Mucosa of stomach (tissue), 1 donor: ENCODE measurements around the gene GGTA1.
"Not testable (repeated sequence)": the region's sequence is repeated elsewhere in the genome, so short reads cannot be mapped to it uniquely, and the experiment has no call there.

Source experiments
- H3K27me3 ChIP-seq: one replicate; pipeline ENCODE4 v1.7.0; 2013; ENCODE audit warnings: mild to moderate bottlenecking, low read length; ENCODE audit not compliant: control insufficient read depth, insufficient read depth
- H3K36me3 ChIP-seq: one replicate; pipeline ENCODE4 v1.7.0; 2013; ENCODE audit warnings: low read length; ENCODE audit not compliant: control insufficient read depth, insufficient read depth
- H3K4me1 ChIP-seq: one replicate; pipeline ENCODE4 v1.7.0; 2013; ENCODE audit warnings: mild to moderate bottlenecking, low read length; ENCODE audit not compliant: control insufficient read depth, insufficient read depth
- H3K4me3 ChIP-seq: one replicate; pipeline ENCODE4 v1.7.0; 2013; ENCODE audit warnings: low read length
- H3K9ac ChIP-seq: one replicate; pipeline ENCODE4 v1.7.0; 2013; ENCODE audit warnings: mild to moderate bottlenecking, low read length, moderate library complexity
- H3K9me3 ChIP-seq: one replicate; pipeline ENCODE4 v1.7.0; 2013; ENCODE audit warnings: mild to moderate bottlenecking, low read length, moderate library complexity; ENCODE audit not compliant: control insufficient read depth
- donor health status: Pancreatic carcinoma.

Gene GGTA1

GRCh38 chr9:121474231-121474947, 25.3 kb downstream of the GGTA1 start:
- Histone ChIP-seq H3K9ac (no peak overlapping the region), H3K4me3 (no peak overlapping the region), H3K9me3 (no peaks in the 10 kb centered on the region), H3K36me3 (no peaks in the 10 kb centered on the region), H3K27me3 (peaks cover 3% of the 10 kb centered on the region), H3K4me1 (no peaks in the 10 kb centered on the region)

- Histone ChIP-seq H3K27me3 (peaks cover 3% of the 10 kb centered on the region), H3K36me3 (no peaks in the 10 kb centered on the region), H3K9ac (no peak overlapping the region), H3K4me1 (no peaks in the 10 kb centered on the region), H3K4me3 (no peak overlapping the region), H3K9me3 (no peaks in the 10 kb centered on the region)
Observed at GRCh38 chr9:121473229-121473628, 26.4 kb downstream of the GGTA1 start.

GRCh38 chr9:121472446-121472845, 27.2 kb downstream of the GGTA1 start:
- Histone ChIP-seq H3K27me3 (peaks cover 3% of the 10 kb centered on the region), H3K36me3 (no peaks in the 10 kb centered on the region), H3K9ac (no peak overlapping the region), H3K4me3 (no peak overlapping the region), H3K9me3 (no peaks in the 10 kb centered on the region), H3K4me1 (no peaks in the 10 kb centered on the region)

GRCh38 chr9:121466142-121466541, 33.5 kb downstream of the GGTA1 start:
- H3K4me1 ChIP-seq: no peaks in the 10 kb centered on the region
- no peaks in the 10 kb centered on the region for H3K27me3 ChIP-seq
- no peak overlapping the region for H3K4me3 ChIP-seq
- no peak overlapping the region for H3K9ac ChIP-seq
- no peaks in the 10 kb centered on the region for H3K9me3 ChIP-seq
- no peaks in the 10 kb centered on the region for H3K36me3 ChIP-seq

GRCh38 chr9:121464968-121465367, 34.7 kb downstream of the GGTA1 start:
- no peaks in the 10 kb centered on the region for H3K4me1 ChIP-seq

GRCh38 chr9:121463026-121463807, 36.4 kb downstream of the GGTA1 start:
- Histone ChIP-seq H3K4me1 (no peaks in the 10 kb centered on the region), H3K36me3 (no peaks in the 10 kb centered on the region), H3K4me3 (no peak overlapping the region), H3K9me3 (no peaks in the 10 kb centered on the region), H3K9ac (no peak overlapping the region), H3K27me3 (no peaks in the 10 kb centered on the region)

More at GRCh38 chr9:121464968-121465367, 34.7 kb downstream of the GGTA1 start:
- H3K9ac ChIP-seq: no peak overlapping the region
- H3K27me3 ChIP-seq: no peaks in the 10 kb centered on the region
- H3K4me3 ChIP-seq: no peak overlapping the region
- H3K36me3 ChIP-seq: no peaks in the 10 kb centered on the region
- H3K9me3 ChIP-seq: no peaks in the 10 kb centered on the region

GRCh38 chr9:121459513-121459912, 40.1 kb downstream of the GGTA1 start:
- no peaks in the 10 kb centered on the region for H3K36me3 ChIP-seq
- H3K27me3 ChIP-seq: no peaks in the 10 kb centered on the region
- no peaks in the 10 kb centered on the region for H3K4me1 ChIP-seq
- no peaks in the 10 kb centered on the region for H3K9me3 ChIP-seq
- no peak overlapping the region for H3K9ac ChIP-seq
- no peak overlapping the region for H3K4me3 ChIP-seq

- H3K9ac ChIP-seq, H3K27me3 ChIP-seq, H3K4me1 ChIP-seq, H3K36me3 ChIP-seq, H3K9me3 ChIP-seq, H3K4me3 ChIP-seq: not testable (repeated sequence)
Observed at GRCh38 chr9:121458449-121458848, 41.2 kb downstream of the GGTA1 start.

GRCh38 chr9:121455527-121456239, 44.0 kb downstream of the GGTA1 start:
- no peaks in the 10 kb centered on the region for H3K36me3 ChIP-seq
- H3K4me1 ChIP-seq: no peaks in the 10 kb centered on the region
- H3K9me3 ChIP-seq: no peaks in the 10 kb centered on the region
- H3K9ac ChIP-seq: no peak overlapping the region
- no peak overlapping the region for H3K4me3 ChIP-seq
- H3K27me3 ChIP-seq: no peaks in the 10 kb centered on the region

GRCh38 chr9:121454972-121455371, 44.7 kb downstream of the GGTA1 start:
- Histone ChIP-seq H3K36me3 (no peaks in the 10 kb centered on the region), H3K9ac (no peak overlapping the region), H3K4me3 (no peak overlapping the region), H3K9me3 (no peaks in the 10 kb centered on the region), H3K27me3 (no peaks in the 10 kb centered on the region), H3K4me1 (no peaks in the 10 kb centered on the region)

- Histone ChIP-seq H3K4me3 (no peak overlapping the region), H3K9me3 (no peaks in the 10 kb centered on the region), H3K36me3 (no peaks in the 10 kb centered on the region), H3K27me3 (no peaks in the 10 kb centered on the region), H3K9ac (no peak overlapping the region), H3K4me1 (no peaks in the 10 kb centered on the region)
Observed at GRCh38 chr9:121453232-121453892, 46.3 kb downstream of the GGTA1 start.

GRCh38 chr9:121452085-121452484, 47.6 kb downstream of the GGTA1 start:
- H3K27me3 ChIP-seq: no peaks in the 10 kb centered on the region
- H3K9ac ChIP-seq: no peak overlapping the region
- no peaks in the 10 kb centered on the region for H3K36me3 ChIP-seq
- H3K9me3 ChIP-seq: no peaks in the 10 kb centered on the region
- H3K4me1 ChIP-seq: no peaks in the 10 kb centered on the region
- no peak overlapping the region for H3K4me3 ChIP-seq
